ENCODE data around the gene SORCS2. TPM values are rescaled to one million over a fixed set of nuclear protein-coding genes. Genes with fewer than 3 reads are reported as not detected.
A peak's percentile ranks its signal among the peaks of the same experiment; 100 is the strongest.

The SORCS2 gene
- total RNA-seq, 1 donor from 2014 or later, result not detected

GRCh38 chr4:7423391-7423790, 231.1 kb downstream of the SORCS2 start:
- Mint-ChIP-seq H3K4me3 (no peak overlapping the region), H3K27me3 (no peaks in the 10 kb centered on the region), H3K9me3 (peaks cover 3% of the 10 kb centered on the region), H3K4me1 (no peaks in the 10 kb centered on the region), H3K36me3 (ENCODE audit: low read depth) (no peaks in the 10 kb centered on the region), H3K27ac (no peak overlapping the region)
- ATAC-seq (ENCODE audit: low read depth), result no peak
- ChIA-PET POLR2A (no interaction called here), CTCF (no interaction called here)
- TF ChIP-seq CTCF (IDR thresholded peaks at IDR 0.05), result no peak
- no peak for DNase-seq
- intact Hi-C loops (cut with micrococcal nuclease), result no loop called here

GRCh38 chr4:7423801-7424552, 231.6 kb downstream of the SORCS2 start:
- intact Hi-C loops (cut with micrococcal nuclease), result no loop called here
- POLR2A ChIA-PET, result no interaction called here
- CTCF ChIA-PET, result no interaction called here
- TF ChIP-seq CTCF (IDR thresholded peaks at IDR 0.05), result no peak
- H3K4me3 Mint-ChIP-seq, result no peak overlapping the region
- no peaks in the 10 kb centered on the region for H3K36me3 Mint-ChIP-seq (ENCODE audit: low read depth)
- DNase-seq, result no peak
- H3K4me1 Mint-ChIP-seq, result no peaks in the 10 kb centered on the region
- H3K27me3 Mint-ChIP-seq, result no peaks in the 10 kb centered on the region
- H3K9me3 Mint-ChIP-seq, result no peaks in the 10 kb centered on the region
- H3K27ac Mint-ChIP-seq, result no peak overlapping the region
- no peak for ATAC-seq (ENCODE audit: low read depth)

GRCh38 chr4:7424553-7425111, 232.3 kb downstream of the SORCS2 start:
- TF ChIP-seq CTCF (IDR thresholded peaks at IDR 0.05), result no peak
- H3K36me3 Mint-ChIP-seq (ENCODE audit: low read depth), result no peaks in the 10 kb centered on the region
- H3K9me3 Mint-ChIP-seq, result no peaks in the 10 kb centered on the region
- no peaks in the 10 kb centered on the region for H3K4me1 Mint-ChIP-seq
- no peaks in the 10 kb centered on the region for H3K27me3 Mint-ChIP-seq
- ChIA-PET CTCF (no interaction called here), POLR2A (no interaction called here)
- H3K4me3 Mint-ChIP-seq, result no peak overlapping the region
- intact Hi-C loops (cut with micrococcal nuclease), result no loop called here
- no peak for ATAC-seq (ENCODE audit: low read depth)
- no peak overlapping the region for H3K27ac Mint-ChIP-seq
- no peak for DNase-seq

GRCh38 chr4:7425124-7425523, 232.8 kb downstream of the SORCS2 start:
- intact Hi-C loops (cut with micrococcal nuclease), result no loop called here
- no peaks in the 10 kb centered on the region for H3K36me3 Mint-ChIP-seq (ENCODE audit: low read depth)
- ChIA-PET CTCF (no interaction called here), POLR2A (no interaction called here)
- H3K27me3 Mint-ChIP-seq, result no peaks in the 10 kb centered on the region
- TF ChIP-seq CTCF (IDR thresholded peaks at IDR 0.05), result no peak
- DNase-seq (peak; percentile 8), ATAC-seq (ENCODE audit: low read depth) (no peak)
- H3K4me1 Mint-ChIP-seq, result no peaks in the 10 kb centered on the region
- H3K4me3 Mint-ChIP-seq, result no peak overlapping the region
- no peaks in the 10 kb centered on the region for H3K9me3 Mint-ChIP-seq
- H3K27ac Mint-ChIP-seq, result no peak overlapping the region

- ChIA-PET CTCF (no interaction called here), POLR2A (no interaction called here)
- no peak for DNase-seq
- TF ChIP-seq CTCF (IDR thresholded peaks at IDR 0.05), result no peak
- H3K4me3 Mint-ChIP-seq, result no peak overlapping the region
- no peaks in the 10 kb centered on the region for H3K9me3 Mint-ChIP-seq
- H3K36me3 Mint-ChIP-seq (ENCODE audit: low read depth), result no peaks in the 10 kb centered on the region
- H3K27me3 Mint-ChIP-seq, result no peaks in the 10 kb centered on the region
- no peaks in the 10 kb centered on the region for H3K4me1 Mint-ChIP-seq
- intact Hi-C loops (cut with micrococcal nuclease), result no loop called here
- H3K27ac Mint-ChIP-seq, result no peak overlapping the region
- no peak for ATAC-seq (ENCODE audit: low read depth)
Measured at GRCh38 chr4:7425591-7426468, 233.5 kb downstream of the SORCS2 start.

Measured in activated B cell treated with CpG ODN at 0.5 μM for 24 hours (primary cell).